HG03066 (cell line): ENCODE data around the gene TMEM154.

Experiments used
- ATAC-seq: cut with Tn5 transposase; IDR thresholded peaks from one replicate; pipeline ENCODE4 v1.9.1; 2021; ENCODE audit warnings: low read depth; ENCODE audit not compliant: unreplicated experiment

The TMEM154 gene

GRCh38 chr4:152599095-152599494 lies 80.7 kb downstream of the TMEM154 start:
- no peak for ATAC-seq

GRCh38 chr4:152598454-152598853 lies 81.3 kb downstream of the TMEM154 start:
- no peak for ATAC-seq

GRCh38 chr4:152594978-152595925 lies 84.5 kb downstream of the TMEM154 start:
- ATAC-seq: peak; percentile 80

GRCh38 chr4:152594057-152594456 lies 85.7 kb downstream of the TMEM154 start:
- ATAC-seq: no peak

GRCh38 chr4:152591876-152592275 lies 87.9 kb downstream of the TMEM154 start:
- ATAC-seq: no peak

- ATAC-seq: no peak
Measured at GRCh38 chr4:152591396-152591795, 88.4 kb downstream of the TMEM154 start.

GRCh38 chr4:152590179-152591031 lies 89.4 kb downstream of the TMEM154 start:
- ATAC-seq: no peak

GRCh38 chr4:152588869-152589268 lies 90.9 kb downstream of the TMEM154 start:
- ATAC-seq: no peak

GRCh38 chr4:152587127-152587526 lies 92.7 kb downstream of the TMEM154 start:
- ATAC-seq: no peak

GRCh38 chr4:152586668-152587067 lies 93.1 kb downstream of the TMEM154 start:
- ATAC-seq: no peak

- no peak for ATAC-seq
Measured at GRCh38 chr4:152585023-152585441, 94.8 kb downstream of the TMEM154 start.

- ATAC-seq: no peak
Measured at GRCh38 chr4:152581536-152582160, 98.1 kb downstream of the TMEM154 start.

- no peak for ATAC-seq
Measured at GRCh38 chr4:152579916-152580315, 99.9 kb downstream of the TMEM154 start.

- ATAC-seq: no peak
Measured at GRCh38 chr4:152579107-152579764, 100.6 kb downstream of the TMEM154 start.

GRCh38 chr4:152578670-152579069 lies 101.1 kb downstream of the TMEM154 start:
- ATAC-seq: no peak

- ATAC-seq: peak; percentile 60
Measured at GRCh38 chr4:152577708-152578396, 101.9 kb downstream of the TMEM154 start.

- ATAC-seq: no peak
Measured at GRCh38 chr4:152575533-152575932, 104.3 kb downstream of the TMEM154 start.

- no peak for ATAC-seq
Measured at GRCh38 chr4:152573861-152574260, 105.9 kb downstream of the TMEM154 start.

- no peak for ATAC-seq
Measured at GRCh38 chr4:152572417-152573086, 107.2 kb downstream of the TMEM154 start.
